ENCODE measurements around the gene LBR.
A peak's percentile ranks its signal among the peaks of the same experiment; 100 is the strongest.

The LBR gene

GRCh38 chr1:225366018-225366417, 61.8 kb downstream of the LBR start:
- DNase-seq (ENCODE audit: extremely low spot score) = no peak
- POLR2A ChIA-PET = interaction anchor here (0.7 kb wide), 1 partner anchor 61 kb away, joined by 3 read pairs; no protein-coding TSS in a partner anchor
- TF ChIP-seq FOXK2 (IDR thresholded peaks at IDR 0.05) (no peak), SUZ12 (IDR thresholded peaks at IDR 0.05) (no peak), CTBP1 (IDR thresholded peaks at IDR 0.05; ENCODE audit: borderline replicate concordance) (no peak), ELF4 (IDR thresholded peaks at IDR 0.05) (no peak), BHLHE40 (IDR thresholded peaks at IDR 0.05; ENCODE audit: borderline replicate concordance) (no peak)
- CTCF ChIA-PET = interaction anchor here (0.6 kb wide), 1 partner anchor 46 kb away, joined by 3 read pairs; no protein-coding TSS in a partner anchor

GRCh38 chr1:225364439-225364838, 63.4 kb downstream of the LBR start:
- POLR2A ChIA-PET = no interaction called here
- CTCF ChIA-PET = no interaction called here
- DNase-seq (ENCODE audit: extremely low spot score) = no peak
- TF ChIP-seq CTBP1 (IDR thresholded peaks at IDR 0.05; ENCODE audit: borderline replicate concordance) = no peak
- no peak for TF ChIP-seq ZNF384 (IDR thresholded peaks at IDR 0.05)
- TF ChIP-seq ARNT (IDR thresholded peaks at IDR 0.05) = no peak
- TF ChIP-seq L3MBTL2 (conservative IDR thresholded peaks at IDR 0.05) = no peak
- TF ChIP-seq LEF1 (IDR thresholded peaks at IDR 0.05; ENCODE audit: borderline replicate concordance) = no peak
- TF ChIP-seq FOXM1 (IDR thresholded peaks at IDR 0.05; ENCODE audit: borderline replicate concordance) = no peak
- TF ChIP-seq PKNOX1 (IDR thresholded peaks at IDR 0.05) = no peak

- ChIA-PET POLR2A (no interaction called here), CTCF (no interaction called here)
- no peak for DNase-seq (ENCODE audit: extremely low spot score)
- no peak for TF ChIP-seq FOXK2 (IDR thresholded peaks at IDR 0.05)
- no peak for TF ChIP-seq FOXM1 (IDR thresholded peaks at IDR 0.05; ENCODE audit: borderline replicate concordance)
- TF ChIP-seq SUZ12 (IDR thresholded peaks at IDR 0.05) = no peak
- no peak for TF ChIP-seq FOXA1 (IDR thresholded peaks at IDR 0.05)
- no peak for TF ChIP-seq CTBP1 (IDR thresholded peaks at IDR 0.05; ENCODE audit: borderline replicate concordance)
- no peak for TF ChIP-seq LEF1 (IDR thresholded peaks at IDR 0.05; ENCODE audit: borderline replicate concordance)
- no peak for TF ChIP-seq PKNOX1 (IDR thresholded peaks at IDR 0.05)
- TF ChIP-seq BHLHE40 (IDR thresholded peaks at IDR 0.05; ENCODE audit: borderline replicate concordance) = no peak
- no peak for TF ChIP-seq ARNT (IDR thresholded peaks at IDR 0.05)
- TF ChIP-seq HDGF (IDR thresholded peaks at IDR 0.05; ENCODE audit: borderline replicate concordance) = no peak
- TF ChIP-seq L3MBTL2 (conservative IDR thresholded peaks at IDR 0.05) = no peak
- TF ChIP-seq ZNF384 (IDR thresholded peaks at IDR 0.05) = no peak
- no peak for TF ChIP-seq ELF4 (IDR thresholded peaks at IDR 0.05)
Measured at GRCh38 chr1:225362805-225363204, 65.0 kb downstream of the LBR start.

- ChIA-PET CTCF (no interaction called here), POLR2A (no interaction called here)
- no peak for DNase-seq (ENCODE audit: extremely low spot score)
- TF ChIP-seq L3MBTL2 (conservative IDR thresholded peaks at IDR 0.05) (no peak), NFRKB (IDR thresholded peaks at IDR 0.05) (no peak), BHLHE40 (IDR thresholded peaks at IDR 0.05; ENCODE audit: borderline replicate concordance) (no peak), FOXA1 (IDR thresholded peaks at IDR 0.05) (no peak), ZNF384 (IDR thresholded peaks at IDR 0.05) (no peak), FOXK2 (IDR thresholded peaks at IDR 0.05) (no peak)
Measured at GRCh38 chr1:225361176-225361575, 66.7 kb downstream of the LBR start.

GRCh38 chr1:225360119-225360518, 67.7 kb downstream of the LBR start:
- ChIA-PET CTCF (no interaction called here), POLR2A (no interaction called here)
- no peak for DNase-seq (ENCODE audit: extremely low spot score)
- TF ChIP-seq L3MBTL2 (conservative IDR thresholded peaks at IDR 0.05) (no peak), NFRKB (IDR thresholded peaks at IDR 0.05) (no peak), ZNF384 (IDR thresholded peaks at IDR 0.05) (no peak), FOXA1 (IDR thresholded peaks at IDR 0.05) (no peak), BHLHE40 (IDR thresholded peaks at IDR 0.05; ENCODE audit: borderline replicate concordance) (no peak), HDGF (IDR thresholded peaks at IDR 0.05; ENCODE audit: borderline replicate concordance) (no peak), FOXM1 (IDR thresholded peaks at IDR 0.05; ENCODE audit: borderline replicate concordance) (no peak), CTBP1 (IDR thresholded peaks at IDR 0.05; ENCODE audit: borderline replicate concordance) (no peak), ELF4 (IDR thresholded peaks at IDR 0.05) (no peak), ARNT (IDR thresholded peaks at IDR 0.05) (no peak), SUZ12 (IDR thresholded peaks at IDR 0.05) (no peak), TARDBP (IDR thresholded peaks at IDR 0.05) (no peak), PKNOX1 (IDR thresholded peaks at IDR 0.05) (no peak), LEF1 (IDR thresholded peaks at IDR 0.05; ENCODE audit: borderline replicate concordance) (no peak), FOXK2 (IDR thresholded peaks at IDR 0.05) (no peak)

GRCh38 chr1:225355863-225356262, 72.0 kb downstream of the LBR start:
- ChIA-PET CTCF (no interaction called here), POLR2A (no interaction called here)
- no peak for TF ChIP-seq SUZ12 (IDR thresholded peaks at IDR 0.05)
- peak; percentile 18; the same call in 1 of the 2 replicates for TF ChIP-seq PKNOX1 (IDR thresholded peaks at IDR 0.05)
- TF ChIP-seq FOXM1 (IDR thresholded peaks at IDR 0.05; ENCODE audit: borderline replicate concordance) = no peak
- TF ChIP-seq BHLHE40 (IDR thresholded peaks at IDR 0.05; ENCODE audit: borderline replicate concordance) = no peak
- no peak for DNase-seq (ENCODE audit: extremely low spot score)

All from HEK293T (cell line).